HCT116 (cell line): ENCODE measurements around the gene IGFBP4.
"Not testable (repeated sequence)": the region's sequence is repeated elsewhere in the genome, so short reads cannot be mapped to it uniquely, and the experiment has no call there.

ENCODE experiments used
- EZH2 ChIP-seq: fragments of 200-600 bp; sonication (generic); IDR thresholded peaks from 2 replicates; pipeline ENCODE4 v1.6.1; 2017; ENCODE audit warnings: antibody characterized with exemption, mixed run types
- POLR2A ChIP-seq: IDR thresholded peaks from 2 replicates; pipeline ENCODE4 v1.7.0; 2011; ENCODE audit warnings: borderline replicate concordance; ENCODE audit not compliant: insufficient read depth, insufficient read length; ENCODE audit errors: extremely low read depth
- POLR2AphosphoS5 ChIP-seq: IDR thresholded peaks from 2 replicates; pipeline ENCODE4 v1.6.1; 2011; ENCODE audit warnings: mild to moderate bottlenecking, low read depth, low read length, moderate library complexity
- SP1 ChIP-seq: IDR thresholded peaks from 2 replicates; pipeline ENCODE4 v1.6.1; 2012; ENCODE audit warnings: low read depth

GRCh38 chr17:40409540-40409939, 33.7 kb upstream of the IGFBP4 start:
- TF ChIP-seq POLR2A, SP1, EZH2, POLR2AphosphoS5: not testable (repeated sequence)
